ENCODE data around the gene KCNH1. TPM values are rescaled to one million over a fixed set of nuclear protein-coding genes. Genes with fewer than 3 reads are reported as not detected.

KCNH1 gene
- total RNA-seq, 1 donor from 2014 or later, result 0.21 TPM

GRCh38 chr1:210907251-210907805, 226.6 kb downstream of the KCNH1 start:
- H3K36me3 Mint-ChIP-seq (ENCODE audit: low read depth), result no peaks in the 10 kb centered on the region
- DNase-seq (ENCODE audit: low read depth, low spot score), result no peak
- no peak overlapping the region for H3K4me3 Mint-ChIP-seq
- H3K9me3 Mint-ChIP-seq, result no peaks in the 10 kb centered on the region
- no peak for TF ChIP-seq CTCF (conservative IDR thresholded peaks at IDR 0.05)
- peaks cover 11% of the 10 kb centered on the region for H3K4me1 Mint-ChIP-seq
- H3K27me3 Mint-ChIP-seq (ENCODE audit: low read depth), result no peaks in the 10 kb centered on the region
- no peak overlapping the region for H3K27ac Mint-ChIP-seq (ENCODE audit: unreplicated experiment)

- Mint-ChIP-seq H3K4me1 (peaks cover 11% of the 10 kb centered on the region), H3K4me3 (no peak overlapping the region), H3K36me3 (ENCODE audit: low read depth) (no peaks in the 10 kb centered on the region), H3K9me3 (no peaks in the 10 kb centered on the region), H3K27me3 (ENCODE audit: low read depth) (no peaks in the 10 kb centered on the region), H3K27ac (ENCODE audit: unreplicated experiment) (no peak overlapping the region)
- TF ChIP-seq CTCF (conservative IDR thresholded peaks at IDR 0.05), result no peak
- DNase-seq (ENCODE audit: low read depth, low spot score), result no peak
Measured at GRCh38 chr1:210905944-210906453, 227.9 kb downstream of the KCNH1 start.

- Mint-ChIP-seq H3K27me3 (ENCODE audit: low read depth) (peaks cover 5% of the 10 kb centered on the region), H3K27ac (ENCODE audit: unreplicated experiment) (no peak overlapping the region), H3K4me1 (peaks cover 16% of the 10 kb centered on the region), H3K9me3 (no peaks in the 10 kb centered on the region), H3K36me3 (ENCODE audit: low read depth) (no peaks in the 10 kb centered on the region), H3K4me3 (no peak overlapping the region)
- no peak for DNase-seq (ENCODE audit: low read depth, low spot score)
- no peak for TF ChIP-seq CTCF (conservative IDR thresholded peaks at IDR 0.05)
Measured at GRCh38 chr1:210905365-210905904, 228.5 kb downstream of the KCNH1 start.

- H3K27me3 Mint-ChIP-seq (ENCODE audit: low read depth), result peaks cover 6% of the 10 kb centered on the region
- TF ChIP-seq CTCF (conservative IDR thresholded peaks at IDR 0.05), result no peak
- no peak overlapping the region for H3K4me3 Mint-ChIP-seq
- H3K36me3 Mint-ChIP-seq (ENCODE audit: low read depth), result no peaks in the 10 kb centered on the region
- no peak for DNase-seq (ENCODE audit: low read depth, low spot score)
- H3K27ac Mint-ChIP-seq (ENCODE audit: unreplicated experiment), result no peak overlapping the region
- H3K4me1 Mint-ChIP-seq, result peaks cover 19% of the 10 kb centered on the region
- H3K9me3 Mint-ChIP-seq, result no peaks in the 10 kb centered on the region
Measured at GRCh38 chr1:210901981-210902770, 231.8 kb downstream of the KCNH1 start.

GRCh38 chr1:210900820-210901219, 233.1 kb downstream of the KCNH1 start:
- Mint-ChIP-seq H3K27me3 (ENCODE audit: low read depth) (peaks cover 6% of the 10 kb centered on the region), H3K27ac (ENCODE audit: unreplicated experiment) (no peak overlapping the region), H3K4me3 (no peak overlapping the region), H3K4me1 (peaks cover 17% of the 10 kb centered on the region), H3K9me3 (no peaks in the 10 kb centered on the region), H3K36me3 (ENCODE audit: low read depth) (no peaks in the 10 kb centered on the region)
- TF ChIP-seq CTCF (conservative IDR thresholded peaks at IDR 0.05), result no peak
- DNase-seq (ENCODE audit: low read depth, low spot score), result no peak

All from neural crest cell (in vitro differentiated cells).